Stimulated activated CD4-positive, alpha-beta T cell treated with anti-CD3 and anti-CD28 coated beads, Interleukin-4, amount 100 ng/mL, for 24 hours (primary cell): ENCODE results near the gene SCYGR4.
"Not testable (repeated sequence)": the region's sequence is repeated elsewhere in the genome, so short reads cannot be mapped to it uniquely, and the experiment has no call there.

Experiments
- DNase-seq: peaks from one replicate; pipeline ENCODE4 v3.0.0-alpha.2; 2020

The SCYGR4 gene

GRCh38 chr2:227617316-227618230 lies at the start of gene SCYGR4:
Gene SCYGR4 (plus strand): TSS chr2:227617498. CDS start chr2:227617498, 0 bp downstream.
- DNase-seq, result no peak

GRCh38 chr2:227568852-227569169 lies 48.5 kb upstream of the SCYGR4 start:
- DNase-seq, result no peak

- no peak for DNase-seq
Measured at GRCh38 chr2:227570615-227571014, 46.7 kb upstream of the SCYGR4 start.

GRCh38 chr2:227576110-227576509 lies 41.2 kb upstream of the SCYGR4 start:
- no peak for DNase-seq

GRCh38 chr2:227576812-227577211 lies 40.5 kb upstream of the SCYGR4 start:
- DNase-seq, result no peak

GRCh38 chr2:227577555-227577954 lies 39.7 kb upstream of the SCYGR4 start:
- no peak for DNase-seq

- no peak for DNase-seq
Measured at GRCh38 chr2:227578642-227579041, 38.7 kb upstream of the SCYGR4 start.

GRCh38 chr2:227579791-227580190 lies 37.5 kb upstream of the SCYGR4 start:
- DNase-seq, result no peak

GRCh38 chr2:227582369-227582768 lies 34.9 kb upstream of the SCYGR4 start:
- DNase-seq, result no peak

- no peak for DNase-seq
Measured at GRCh38 chr2:227592694-227593387, 24.5 kb upstream of the SCYGR4 start.

GRCh38 chr2:227595797-227596196 lies 21.5 kb upstream of the SCYGR4 start:
- no peak for DNase-seq

GRCh38 chr2:227597036-227597435 lies 20.3 kb upstream of the SCYGR4 start:
- no peak for DNase-seq

- no peak for DNase-seq
Measured at GRCh38 chr2:227597998-227598397, 19.3 kb upstream of the SCYGR4 start.

- DNase-seq, result not testable (repeated sequence)
Measured at GRCh38 chr2:227598835-227599503, 18.3 kb upstream of the SCYGR4 start, which contains the start of gene SCYGR2. Gene SCYGR2 (plus strand): TSS chr2:227598893. CDS start chr2:227598893, 0 bp downstream.

GRCh38 chr2:227602358-227602757 lies 14.9 kb upstream of the SCYGR4 start:
- DNase-seq, result no peak

- DNase-seq, result no peak
Measured at GRCh38 chr2:227606476-227606875, 10.8 kb upstream of the SCYGR4 start.

- no peak for DNase-seq
Measured at GRCh38 chr2:227607941-227608340, 9.4 kb upstream of the SCYGR4 start.

GRCh38 chr2:227608561-227609338 lies 8.5 kb upstream of the SCYGR4 start:
- DNase-seq, result no peak

GRCh38 chr2:227610123-227610522 lies 7.2 kb upstream of the SCYGR4 start:
- DNase-seq, result no peak

GRCh38 chr2:227612546-227613271 lies 4.6 kb upstream of the SCYGR4 start:
- DNase-seq, result no peak

- DNase-seq, result no peak
Measured at GRCh38 chr2:227613272-227613660, 4.0 kb upstream of the SCYGR4 start.

GRCh38 chr2:227614246-227614645 lies 3.1 kb upstream of the SCYGR4 start:
- DNase-seq, result no peak
